IMR-90 (cell line): ENCODE results near the gene TCAP. TPM values are rescaled to one million over a fixed set of nuclear protein-coding genes. Genes with fewer than 3 reads are reported as not detected.

Experiments
- ATAC-seq: fragments of 200-7000 bp; cut with Tn5 transposase; 2 replicates; pipeline ENCODE4 v1.9.1; 2020; ENCODE audit warnings: low read depth, mild to moderate bottlenecking, moderate library complexity
- BruUV-seq: library from RNA; stranded (reverse); fragments of 400-500 nt; replicated peaks from 2 replicates; lab custom pipeline; 2021; lab: Mats Ljungman, UMichigan
- CTCF ChIA-PET: fragments of 300-600 bp; formaldehyde crosslinking; extraction: SDS; loops from one replicate; lab custom pipeline; 2021; ENCODE audit warnings: antibody characterized with exemption; lab: Yijun Ruan, JAX
- POLR2A ChIA-PET: fragments of 300-600 bp; sonication (Branson Sonifier 250); formaldehyde crosslinking; loops from one replicate; lab custom pipeline; 2022; ENCODE audit warnings: antibody characterized with exemption; ENCODE audit not compliant: unreplicated experiment; lab: Charles Lee
- DNase-seq: peaks from one replicate; pipeline ENCODE4 v3.0.0; 2013
- H2AFZ ChIP-seq: replicated peaks from 2 replicates; pipeline ENCODE3; 2013; ENCODE audit warnings: low read length, mild to moderate bottlenecking; ENCODE audit not compliant: poor library complexity
- H2AK5ac ChIP-seq: 2 replicates; pipeline ENCODE4 v1.6.1; 2013; ENCODE audit warnings: low read depth, low read length, inconsistent platforms
- H2AK9ac ChIP-seq: replicated peaks from 2 replicates; pipeline ENCODE3; 2013; ENCODE audit warnings: mild to moderate bottlenecking, low read depth, low read length, moderate library complexity; ENCODE audit not compliant: poor library complexity
- H2BK120ac ChIP-seq: 2 replicates; pipeline ENCODE4 v1.6.1; 2013; ENCODE audit warnings: low read depth, low read length, inconsistent platforms
- H2BK15ac ChIP-seq: 3 replicates; pipeline ENCODE4 v1.6.1; 2013; ENCODE audit warnings: low read depth, low read length, inconsistent platforms
- H2BK20ac ChIP-seq: 2 replicates; pipeline ENCODE4 v1.6.1; 2013; ENCODE audit warnings: low read depth, mild to moderate bottlenecking, inconsistent platforms, low read length, moderate library complexity
- H2BK5ac ChIP-seq: 2 replicates; pipeline ENCODE4 v1.6.1; 2013; ENCODE audit warnings: mild to moderate bottlenecking, low read depth, low read length, inconsistent platforms; ENCODE audit not compliant: poor library complexity, severe bottlenecking
- H3K14ac ChIP-seq: replicated peaks from 2 replicates; pipeline ENCODE4 v1.6.1; 2013; ENCODE audit warnings: low read depth, low read length, inconsistent platforms
- H3K18ac ChIP-seq: 2 replicates; pipeline ENCODE4 v1.6.1; 2013; ENCODE audit warnings: low read depth, low read length, control low read depth
- H3K23ac ChIP-seq: 2 replicates; pipeline ENCODE4 v1.6.1; 2013; ENCODE audit warnings: low read depth, low read length, inconsistent platforms
- H3K27ac ChIP-seq: 2 replicates; pipeline ENCODE4 v1.5.1; 2013; ENCODE audit warnings: mild to moderate bottlenecking, control low read depth, low read length; ENCODE audit not compliant: insufficient read depth
- H3K27me3 ChIP-seq: 2 replicates; pipeline ENCODE4 v1.6.1; 2013; ENCODE audit warnings: low read length; ENCODE audit not compliant: control insufficient read depth, insufficient read depth
- H3K36me3 ChIP-seq: 2 replicates; pipeline ENCODE4 v1.6.1; 2013; ENCODE audit warnings: low read length, mixed read lengths; ENCODE audit not compliant: control insufficient read depth, insufficient read depth
- H3K4ac ChIP-seq: 2 replicates; pipeline ENCODE4 v1.6.1; 2013; ENCODE audit warnings: low read depth, low read length, inconsistent platforms
- H3K4me1 ChIP-seq: 2 replicates; pipeline ENCODE4 v1.6.1; 2013; ENCODE audit warnings: low read length, mixed read lengths; ENCODE audit not compliant: control insufficient read depth, insufficient read depth
- H3K4me2 ChIP-seq: 2 replicates; pipeline ENCODE4 v1.6.1; 2013; ENCODE audit warnings: low read depth, mild to moderate bottlenecking, control low read depth, low read length, moderate library complexity
- H3K4me3 ChIP-seq: 2 replicates; pipeline ENCODE4 v1.5.1; 2013; ENCODE audit warnings: low read depth, mild to moderate bottlenecking, control low read depth, low read length, moderate library complexity; ENCODE audit not compliant: insufficient read depth
- H3K56ac ChIP-seq: 2 replicates; pipeline ENCODE4 v1.6.1; 2013; ENCODE audit warnings: low read length, inconsistent platforms; ENCODE audit not compliant: insufficient read depth; ENCODE audit errors: extremely low read depth
- H3K79me1 ChIP-seq, 2 experiments: 2 replicates each; pipeline ENCODE4 v1.6.1; 2013; ENCODE audit warnings: low read length in 2 of 2, inconsistent platforms in 1 of 2, low read depth in 1 of 2
- H3K9ac ChIP-seq: 2 replicates; pipeline ENCODE4 v1.6.1; 2013; ENCODE audit warnings: low read depth, low read length, control low read depth
- H3K9me1 ChIP-seq: 2 replicates; pipeline ENCODE4 v1.6.1; 2013; ENCODE audit warnings: low read length, inconsistent platforms; ENCODE audit not compliant: insufficient read depth
- H3K9me3 ChIP-seq: 2 replicates; pipeline ENCODE4 v1.6.1; 2013; ENCODE audit warnings: low read length; ENCODE audit not compliant: control insufficient read depth, insufficient read depth
- H4K20me1 ChIP-seq: 2 replicates; pipeline ENCODE4 v1.6.1; 2013; ENCODE audit warnings: low read length, inconsistent platforms; ENCODE audit not compliant: insufficient read depth
- H4K5ac ChIP-seq: 2 replicates; pipeline ENCODE4 v1.6.1; 2013; ENCODE audit warnings: mild to moderate bottlenecking, low read depth, low read length, control low read depth
- H4K8ac ChIP-seq, 2 experiments: 2 replicates each; pipeline ENCODE4 v1.6.1; 2013; ENCODE audit warnings: low read depth in 2 of 2, low read length in 2 of 2, control low read depth in 1 of 2, inconsistent platforms in 1 of 2
- H4K91ac ChIP-seq: 2 replicates; pipeline ENCODE4 v1.6.1; 2013; ENCODE audit warnings: low read depth, low read length, inconsistent platforms; ENCODE audit not compliant: insufficient read depth
- BHLHE40 ChIP-seq: fragments of 150-350 bp; IDR thresholded peaks from 2 replicates; pipeline ENCODE4 v1.6.1; 2016; ENCODE audit warnings: mild to moderate bottlenecking, low read depth, low read length
- CEBPB ChIP-seq: IDR thresholded peaks from 2 replicates; pipeline ENCODE4 v1.6.1; 2012; ENCODE audit warnings: low read depth, low read length, improper control_type of control experiment
- CHD1 ChIP-seq: IDR thresholded peaks from 2 replicates; pipeline ENCODE4 v1.6.1; 2012; ENCODE audit warnings: low read depth, low read length, improper control_type of control experiment
- CTCF ChIP-seq: conservative IDR thresholded peaks from 2 replicates; pipeline ENCODE4 v1.5.1; 2012; ENCODE audit warnings: mild to moderate bottlenecking, low read depth, low read length, improper control_type of control experiment
- ELK1 ChIP-seq: fragments of 150-350 bp; IDR thresholded peaks from 2 replicates; pipeline ENCODE4 v1.6.1; 2016; ENCODE audit warnings: low read depth, mild to moderate bottlenecking, low read length, moderate library complexity, borderline replicate concordance
- FOS ChIP-seq: fragments of 150-350 bp; IDR thresholded peaks from 2 replicates; pipeline ENCODE4 v1.6.1; 2016; ENCODE audit warnings: low read depth, low read length
- MAFK ChIP-seq: IDR thresholded peaks from 2 replicates; pipeline ENCODE4 v1.6.1; 2012; ENCODE audit warnings: low read depth, low read length, improper control_type of control experiment
- MAZ ChIP-seq: IDR thresholded peaks from 2 replicates; pipeline ENCODE4 v1.6.1; 2012; ENCODE audit warnings: low read depth, mild to moderate bottlenecking, low read length, improper control_type of control experiment, moderate library complexity, borderline replicate concordance
- MXI1 ChIP-seq: IDR thresholded peaks from 2 replicates; pipeline ENCODE4 v1.6.1; 2012; ENCODE audit warnings: low read depth, mild to moderate bottlenecking, low read length, moderate library complexity, borderline replicate concordance
- NFE2L2 ChIP-seq: fragments of 150-350 bp; IDR thresholded peaks from 2 replicates; pipeline ENCODE4 v1.6.1; 2016; ENCODE audit warnings: low read depth, mild to moderate bottlenecking, low read length
- POLR2A ChIP-seq: IDR thresholded peaks from 2 replicates; pipeline ENCODE4 v1.6.1; 2012; ENCODE audit warnings: mild to moderate bottlenecking, low read depth, low read length
- RAD21 ChIP-seq: IDR thresholded peaks from 2 replicates; pipeline ENCODE4 v1.6.1; 2012; ENCODE audit warnings: low read length, improper control_type of control experiment
- RCOR1 ChIP-seq: IDR thresholded peaks from 2 replicates; pipeline ENCODE4 v1.6.1; 2012; ENCODE audit warnings: mild to moderate bottlenecking, low read length, improper control_type of control experiment; ENCODE audit not compliant: insufficient replicate concordance
- RFX5 ChIP-seq: IDR thresholded peaks from 2 replicates; pipeline ENCODE4 v1.8.0; 2012; ENCODE audit warnings: low read depth, mild to moderate bottlenecking, low read length, moderate library complexity
- SMC3 ChIP-seq: fragments of 150-350 bp; IDR thresholded peaks from 2 replicates; pipeline ENCODE4 v1.6.1; 2016; ENCODE audit warnings: low read depth, mild to moderate bottlenecking, antibody characterized with exemption, low read length, moderate library complexity
- USF2 ChIP-seq: fragments of 150-350 bp; IDR thresholded peaks from 2 replicates; pipeline ENCODE4 v1.6.1; 2017; ENCODE audit warnings: mild to moderate bottlenecking, antibody characterized with exemption, low read length, low read depth
- WGBS, 2 experiments: methylation state at CpG; one replicate each; pipeline versions ENCODE4 v1.1.5 to v1.1.7; 2013; ENCODE audit warnings: missing lambda C conversion rate in 2 of 2; ENCODE audit not compliant: insufficient read length in 1 of 2; ENCODE audit errors: extremely low coverage in 2 of 2; 5-methylcytosine and 5-hydroxymethylcytosine counted together
- dilution Hi-C: fragments of 300-500 bp; cut with HindIII; formaldehyde crosslinking; loops from one replicate; pipeline ENCODE4 v1.14.3; 2018; ENCODE audit warnings: low sequenced_read_pairs; ENCODE audit not compliant: unreplicated experiment
- in situ Hi-C: fragments of 300-500 bp; cut with MboI; formaldehyde crosslinking; loops from 3 replicates; pipeline ENCODE4 v1.14.3; 2019; ENCODE audit warnings: low sequenced_read_pairs, inconsistent platforms, mixed read lengths
- intact Hi-C: fragments of 100-400 bp; cut with micrococcal nuclease; formaldehyde crosslinking; loops from 2 replicates; pipeline ENCODE4 v1.10.0; 2022
- polyA plus RNA-seq, 3 experiments: library from polyadenylated mRNA; depleted of rRNA; stranded (reverse); fragments of >200 nt; gene quantifications; 2 replicates each; pipeline ENCODE4 v1.2.3, GENCODE V29; 2012; ENCODE audit warnings: low replicate concordance in 1 of 3
- total RNA-seq: library from RNA; depleted of rRNA; stranded (reverse); fragments of >200 nt; gene quantifications from 2 replicates; pipeline ENCODE4 v1.2.3, GENCODE V29; 2012

The TCAP gene
- total and polyA plus RNA-seq, 2 of the 4 experiments (the other 2 are of a cell fraction) = under 0.01 to 0.21 TPM

GRCh38 chr17:39624313-39624712 is 40.8 kb upstream of the TCAP start:
- H3K36me3 ChIP-seq = no peaks in the 10 kb centered on the region
- H2AK9ac ChIP-seq = no peak overlapping the region
- H2BK120ac ChIP-seq = no peak overlapping the region
- WGBS, 2 experiments = 65% methylated on average over 4 of the region's 8 CpGs; no CpG with 5 or more reads in 1 of the 2 experiments
- no peak overlapping the region for H2BK15ac ChIP-seq
- DNase-seq (no peak), ATAC-seq (no peak)
- H3K4ac ChIP-seq = no peak overlapping the region
- no peak overlapping the region for H3K9ac ChIP-seq
- intact Hi-C loops (loop anchor here (10.0 kb wide), 1 partner anchor 360 kb away; the partner anchor contains the start of gene PSMD3), dilution Hi-C loops (no loop called here), in situ Hi-C loops (loop anchor here (5.0 kb wide), 1 partner anchor 82 kb away; no protein-coding TSS in a partner anchor)
- H3K9me1 ChIP-seq = no peaks in the 10 kb centered on the region
- no peaks in the 10 kb centered on the region for H3K9me3 ChIP-seq
- no peak overlapping the region for H4K8ac ChIP-seq
- peaks cover 3% of the 10 kb centered on the region; the same call in 1 of the 2 replicates for H3K4me1 ChIP-seq
- H3K4me3 ChIP-seq = no peak overlapping the region
- no peak overlapping the region for H2AFZ ChIP-seq
- no peak overlapping the region for H2BK20ac ChIP-seq
- H3K27me3 ChIP-seq = peaks cover 61% of the 10 kb centered on the region
- H3K23ac ChIP-seq = no peak overlapping the region
- H3K4me2 ChIP-seq = no peak overlapping the region
- H2AK5ac ChIP-seq = no peak overlapping the region
- no peak overlapping the region for H4K5ac ChIP-seq
- no peaks in the 10 kb centered on the region for H4K20me1 ChIP-seq
- H2BK5ac ChIP-seq = no peak overlapping the region
- no peak overlapping the region for H3K27ac ChIP-seq
- no peak overlapping the region for H3K56ac ChIP-seq
- POLR2A ChIA-PET = no interaction called here
- H4K91ac ChIP-seq = no peak overlapping the region
- no peaks in the 10 kb centered on the region for H3K79me1 ChIP-seq
- no TSS peak for BruUV-seq
- TF ChIP-seq RFX5 = no peak
- no peak for TF ChIP-seq POLR2A
- TF ChIP-seq CEBPB = no peak
- no peak for TF ChIP-seq FOS
- no peak for TF ChIP-seq MAZ
- no peak for TF ChIP-seq ELK1
- no peak for TF ChIP-seq NFE2L2
- no peak for TF ChIP-seq MXI1
- no peak for TF ChIP-seq MAFK
- no peak for TF ChIP-seq USF2
- TF ChIP-seq RAD21 = no peak
- no peak for TF ChIP-seq CHD1
- TF ChIP-seq CTCF = no peak
- no peak for TF ChIP-seq SMC3
- TF ChIP-seq BHLHE40 = no peak
- no peak for TF ChIP-seq RCOR1
- H3K18ac ChIP-seq = no peak overlapping the region
- CTCF ChIA-PET = no interaction called here
- no peak overlapping the region for H3K14ac ChIP-seq
